Activated CD8-positive, alpha-beta memory T cell treated with anti-CD3 and anti-CD28 coated beads, Interleukin-2, amount 50 U/mL, for 4 hours (primary cell): ENCODE data around the gene GLP2R.
"Not testable (repeated sequence)": the region's sequence is repeated elsewhere in the genome, so short reads cannot be mapped to it uniquely, and the experiment has no call there.

Experiments
- DNase-seq: peaks from one replicate; pipeline ENCODE4 v3.0.0-alpha.2; 2020

Gene GLP2R

GRCh38 chr17:9825641-9826150 is at the start of gene GLP2R:
GLP2R (plus strand) TSS chr17:9825924; CDS start chr17:9826064, 140 bp downstream.
- DNase-seq, result no peak

- DNase-seq, result no peak
These were observed 48.8 kb upstream of the GLP2R start for GRCh38 chr17:9776911-9777310.

- DNase-seq, result no peak
These were observed 45.2 kb upstream of the GLP2R start for GRCh38 chr17:9780552-9780951.

- no peak for DNase-seq
These were observed 42.7 kb upstream of the GLP2R start for GRCh38 chr17:9783050-9783449.

GRCh38 chr17:9783465-9783864 is 42.3 kb upstream of the GLP2R start:
- not testable (repeated sequence) for DNase-seq

- DNase-seq, result no peak
These were observed 41.2 kb upstream of the GLP2R start for GRCh38 chr17:9784544-9784943.

GRCh38 chr17:9788601-9789000 is 37.1 kb upstream of the GLP2R start:
- no peak for DNase-seq

GRCh38 chr17:9790316-9790715 is 35.4 kb upstream of the GLP2R start:
- DNase-seq, result no peak

- no peak for DNase-seq
These were observed 34.5 kb upstream of the GLP2R start, which contains the start of gene DHRS7C for GRCh38 chr17:9790889-9791876. DHRS7C (minus strand) TSS chr17:9791592; CDS start chr17:9791284, 308 bp downstream.

- no peak for DNase-seq
These were observed 33.4 kb upstream of the GLP2R start for GRCh38 chr17:9792181-9792840.

- DNase-seq, result no peak
These were observed 27.7 kb upstream of the GLP2R start for GRCh38 chr17:9798008-9798407.

GRCh38 chr17:9798724-9799123 is 27.0 kb upstream of the GLP2R start:
- no peak for DNase-seq

GRCh38 chr17:9801505-9801904 is 24.2 kb upstream of the GLP2R start:
- no peak for DNase-seq

- DNase-seq, result no peak
These were observed 23.4 kb upstream of the GLP2R start for GRCh38 chr17:9802294-9802693.

- no peak for DNase-seq
These were observed 23.0 kb upstream of the GLP2R start for GRCh38 chr17:9802697-9803096.

- DNase-seq, result no peak
These were observed 20.0 kb upstream of the GLP2R start for GRCh38 chr17:9805769-9806168.

- no peak for DNase-seq
These were observed 19.0 kb upstream of the GLP2R start for GRCh38 chr17:9806699-9807098.

GRCh38 chr17:9809409-9809808 is 16.3 kb upstream of the GLP2R start:
- no peak for DNase-seq

- no peak for DNase-seq
These were observed 15.4 kb upstream of the GLP2R start for GRCh38 chr17:9810100-9810949.

GRCh38 chr17:9811086-9811485 is 14.6 kb upstream of the GLP2R start:
- DNase-seq, result no peak

GRCh38 chr17:9811537-9811936 is 14.2 kb upstream of the GLP2R start:
- no peak for DNase-seq

- no peak for DNase-seq
These were observed 12.6 kb upstream of the GLP2R start for GRCh38 chr17:9813166-9813565.
